ENCODE results near the gene EEF1G. TPM values are rescaled to one million over a fixed set of nuclear protein-coding genes. Genes with fewer than 3 reads are reported as not detected.

Gene EEF1G
- polyA plus RNA-seq, 1 donor from 2014 or later, result 1,555 TPM

DNA sequence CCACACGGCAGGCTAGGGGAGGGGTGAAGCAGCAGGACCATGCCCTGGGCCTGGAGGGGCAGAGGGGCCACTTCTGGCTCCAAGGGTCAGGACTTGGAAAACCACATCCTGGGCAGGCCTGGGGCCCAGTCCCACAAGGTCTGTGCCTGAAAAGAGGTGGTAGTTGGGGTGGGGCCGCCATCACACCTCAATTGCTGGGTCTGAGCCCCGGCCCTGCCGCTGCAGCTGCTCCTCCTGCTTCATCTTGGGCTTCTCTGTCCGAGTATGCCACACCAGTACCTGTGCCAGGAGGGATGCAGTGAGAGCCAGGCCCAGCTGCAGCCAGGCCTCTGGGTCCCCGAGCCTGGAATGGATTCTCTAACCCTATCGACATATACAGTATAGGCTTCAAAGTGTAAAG lies 41.8 kb upstream of the EEF1G start:
- Histone ChIP-seq H3K4me2 (ENCODE audit: low read length) (no peak overlapping the region), H3F3A (ENCODE audit: insufficient read depth, low read length, poor library complexity, severe bottlenecking) (no peaks in the 10 kb centered on the region), H3K4me3 (ENCODE audit: low read length) (no peak overlapping the region), H3K9me3 (ENCODE audit: low read length) (no peaks in the 10 kb centered on the region), H3K9ac (ENCODE audit: low read length) (no peak overlapping the region), H3K9me2 (ENCODE audit: insufficient read depth, low read length) (no peaks in the 10 kb centered on the region), H2AFZ (ENCODE audit: low read depth, low read length) (no peak overlapping the region), H3K27ac (ENCODE audit: low read length) (no peak overlapping the region), H3K36me3 (ENCODE audit: insufficient read depth, low read length) (no peaks in the 10 kb centered on the region), H4K20me1 (ENCODE audit: insufficient read depth) (no peaks in the 10 kb centered on the region), H3K27me3 (ENCODE audit: insufficient read depth, low read depth, low read length) (peaks cover 8% of the 10 kb centered on the region), H3K79me2 (replicated peaks; ENCODE audit: insufficient read depth, low read length) (peaks cover 3% of the 10 kb centered on the region)
- no peak for TF ChIP-seq EP300 (conservative IDR thresholded peaks at IDR 0.05; ENCODE audit: poor library complexity, severe bottlenecking)
- no peak for TF ChIP-seq POLR2AphosphoS5 (IDR thresholded peaks at IDR 0.05)
- TF ChIP-seq SMC3 (conservative IDR thresholded peaks at IDR 0.05; ENCODE audit: poor library complexity), result no peak
- no peak for TF ChIP-seq TAF1 (IDR thresholded peaks at IDR 0.05; ENCODE audit: low read depth)
- no peak for TF ChIP-seq RAD21 (conservative IDR thresholded peaks at IDR 0.05)

DNA sequence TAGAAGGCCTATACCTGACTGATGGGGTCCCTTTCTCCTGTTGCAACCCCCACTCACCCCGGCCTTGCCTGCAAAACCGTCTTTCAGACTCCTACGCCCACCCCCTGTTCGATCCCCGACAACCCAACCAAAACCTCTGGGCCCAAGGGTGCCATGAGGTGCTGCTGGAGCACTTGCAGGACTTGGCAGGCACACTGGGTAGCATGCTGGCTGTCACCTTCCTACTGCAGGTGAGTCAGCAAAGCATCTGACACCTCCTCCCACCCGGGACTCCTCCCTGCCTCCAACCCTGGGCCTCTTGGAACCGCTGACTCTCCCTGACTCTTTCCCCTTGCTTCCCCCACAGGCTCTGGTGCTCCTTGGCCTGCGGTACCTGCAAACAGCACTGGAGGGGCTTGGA lies 40.6 kb upstream of the EEF1G start:
- Histone ChIP-seq H3K4me3 (ENCODE audit: low read length) (no peak overlapping the region), H3K27ac (ENCODE audit: low read length) (no peak overlapping the region)

More for the DNA sequence above, 40.6 kb upstream of the EEF1G start:
- Histone ChIP-seq H3K79me2 (replicated peaks; ENCODE audit: insufficient read depth, low read length) (no peaks in the 10 kb centered on the region), H3K9ac (ENCODE audit: low read length) (no peak overlapping the region), H4K20me1 (ENCODE audit: insufficient read depth) (no peaks in the 10 kb centered on the region), H3K9me3 (ENCODE audit: low read length) (no peaks in the 10 kb centered on the region), H2AFZ (ENCODE audit: low read depth, low read length) (no peak overlapping the region), H3K36me3 (ENCODE audit: insufficient read depth, low read length) (no peaks in the 10 kb centered on the region), H3K4me2 (ENCODE audit: low read length) (no peak overlapping the region), H3K27me3 (ENCODE audit: insufficient read depth, low read depth, low read length) (peaks cover 8% of the 10 kb centered on the region), H3K9me2 (ENCODE audit: insufficient read depth, low read length) (no peaks in the 10 kb centered on the region), H3F3A (ENCODE audit: insufficient read depth, low read length, poor library complexity, severe bottlenecking) (no peaks in the 10 kb centered on the region)
- TF ChIP-seq EZH2 (IDR thresholded peaks at IDR 0.05; ENCODE audit: borderline replicate concordance, insufficient read depth, low read length, poor library complexity, severe bottlenecking) (no peak), MXI1 (conservative IDR thresholded peaks at IDR 0.05; ENCODE audit: poor library complexity, severe bottlenecking) (no peak), EP300 (conservative IDR thresholded peaks at IDR 0.05; ENCODE audit: poor library complexity, severe bottlenecking) (no peak), RAD21 (conservative IDR thresholded peaks at IDR 0.05) (no peak), TAF1 (IDR thresholded peaks at IDR 0.05; ENCODE audit: low read depth) (no peak), POLR2AphosphoS5 (IDR thresholded peaks at IDR 0.05) (no peak), SMC3 (conservative IDR thresholded peaks at IDR 0.05; ENCODE audit: poor library complexity) (no peak)
- TF ChIP-seq, protein P1, sequence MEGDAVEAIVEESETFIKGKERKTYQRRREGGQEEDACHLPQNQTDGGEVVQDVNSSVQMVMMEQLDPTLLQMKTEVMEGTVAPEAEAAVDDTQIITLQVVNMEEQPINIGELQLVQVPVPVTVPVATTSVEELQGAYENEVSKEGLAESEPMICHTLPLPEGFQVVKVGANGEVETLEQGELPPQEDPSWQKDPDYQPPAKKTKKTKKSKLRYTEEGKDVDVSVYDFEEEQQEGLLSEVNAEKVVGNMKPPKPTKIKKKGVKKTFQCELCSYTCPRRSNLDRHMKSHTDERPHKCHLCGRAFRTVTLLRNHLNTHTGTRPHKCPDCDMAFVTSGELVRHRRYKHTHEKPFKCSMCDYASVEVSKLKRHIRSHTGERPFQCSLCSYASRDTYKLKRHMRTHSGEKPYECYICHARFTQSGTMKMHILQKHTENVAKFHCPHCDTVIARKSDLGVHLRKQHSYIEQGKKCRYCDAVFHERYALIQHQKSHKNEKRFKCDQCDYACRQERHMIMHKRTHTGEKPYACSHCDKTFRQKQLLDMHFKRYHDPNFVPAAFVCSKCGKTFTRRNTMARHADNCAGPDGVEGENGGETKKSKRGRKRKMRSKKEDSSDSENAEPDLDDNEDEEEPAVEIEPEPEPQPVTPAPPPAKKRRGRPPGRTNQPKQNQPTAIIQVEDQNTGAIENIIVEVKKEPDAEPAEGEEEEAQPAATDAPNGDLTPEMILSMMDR (IDR thresholded peaks at IDR 0.05; ENCODE audit: poor library complexity, severe bottlenecking), result no peak
- TF ChIP-seq, protein P2, sequence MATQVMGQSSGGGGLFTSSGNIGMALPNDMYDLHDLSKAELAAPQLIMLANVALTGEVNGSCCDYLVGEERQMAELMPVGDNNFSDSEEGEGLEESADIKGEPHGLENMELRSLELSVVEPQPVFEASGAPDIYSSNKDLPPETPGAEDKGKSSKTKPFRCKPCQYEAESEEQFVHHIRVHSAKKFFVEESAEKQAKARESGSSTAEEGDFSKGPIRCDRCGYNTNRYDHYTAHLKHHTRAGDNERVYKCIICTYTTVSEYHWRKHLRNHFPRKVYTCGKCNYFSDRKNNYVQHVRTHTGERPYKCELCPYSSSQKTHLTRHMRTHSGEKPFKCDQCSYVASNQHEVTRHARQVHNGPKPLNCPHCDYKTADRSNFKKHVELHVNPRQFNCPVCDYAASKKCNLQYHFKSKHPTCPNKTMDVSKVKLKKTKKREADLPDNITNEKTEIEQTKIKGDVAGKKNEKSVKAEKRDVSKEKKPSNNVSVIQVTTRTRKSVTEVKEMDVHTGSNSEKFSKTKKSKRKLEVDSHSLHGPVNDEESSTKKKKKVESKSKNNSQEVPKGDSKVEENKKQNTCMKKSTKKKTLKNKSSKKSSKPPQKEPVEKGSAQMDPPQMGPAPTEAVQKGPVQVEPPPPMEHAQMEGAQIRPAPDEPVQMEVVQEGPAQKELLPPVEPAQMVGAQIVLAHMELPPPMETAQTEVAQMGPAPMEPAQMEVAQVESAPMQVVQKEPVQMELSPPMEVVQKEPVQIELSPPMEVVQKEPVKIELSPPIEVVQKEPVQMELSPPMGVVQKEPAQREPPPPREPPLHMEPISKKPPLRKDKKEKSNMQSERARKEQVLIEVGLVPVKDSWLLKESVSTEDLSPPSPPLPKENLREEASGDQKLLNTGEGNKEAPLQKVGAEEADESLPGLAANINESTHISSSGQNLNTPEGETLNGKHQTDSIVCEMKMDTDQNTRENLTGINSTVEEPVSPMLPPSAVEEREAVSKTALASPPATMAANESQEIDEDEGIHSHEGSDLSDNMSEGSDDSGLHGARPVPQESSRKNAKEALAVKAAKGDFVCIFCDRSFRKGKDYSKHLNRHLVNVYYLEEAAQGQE (IDR thresholded peaks at IDR 0.05; ENCODE audit: borderline replicate concordance), result no peak

Measured in neural cell (in vitro differentiated cells).